ENCODE results near the gene ADH1B.

GRCh38 chr4:99293357-99293756, 27.8 kb downstream of the ADH1B start:
- TF ChIP-seq FOXA2 (IDR thresholded peaks at IDR 0.05) = no peak
- TF ChIP-seq, protein P1, sequence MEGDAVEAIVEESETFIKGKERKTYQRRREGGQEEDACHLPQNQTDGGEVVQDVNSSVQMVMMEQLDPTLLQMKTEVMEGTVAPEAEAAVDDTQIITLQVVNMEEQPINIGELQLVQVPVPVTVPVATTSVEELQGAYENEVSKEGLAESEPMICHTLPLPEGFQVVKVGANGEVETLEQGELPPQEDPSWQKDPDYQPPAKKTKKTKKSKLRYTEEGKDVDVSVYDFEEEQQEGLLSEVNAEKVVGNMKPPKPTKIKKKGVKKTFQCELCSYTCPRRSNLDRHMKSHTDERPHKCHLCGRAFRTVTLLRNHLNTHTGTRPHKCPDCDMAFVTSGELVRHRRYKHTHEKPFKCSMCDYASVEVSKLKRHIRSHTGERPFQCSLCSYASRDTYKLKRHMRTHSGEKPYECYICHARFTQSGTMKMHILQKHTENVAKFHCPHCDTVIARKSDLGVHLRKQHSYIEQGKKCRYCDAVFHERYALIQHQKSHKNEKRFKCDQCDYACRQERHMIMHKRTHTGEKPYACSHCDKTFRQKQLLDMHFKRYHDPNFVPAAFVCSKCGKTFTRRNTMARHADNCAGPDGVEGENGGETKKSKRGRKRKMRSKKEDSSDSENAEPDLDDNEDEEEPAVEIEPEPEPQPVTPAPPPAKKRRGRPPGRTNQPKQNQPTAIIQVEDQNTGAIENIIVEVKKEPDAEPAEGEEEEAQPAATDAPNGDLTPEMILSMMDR (IDR thresholded peaks at IDR 0.05; ENCODE audit: low read depth, low read length, missing input control) = no peak
- TF ChIP-seq, protein P2, sequence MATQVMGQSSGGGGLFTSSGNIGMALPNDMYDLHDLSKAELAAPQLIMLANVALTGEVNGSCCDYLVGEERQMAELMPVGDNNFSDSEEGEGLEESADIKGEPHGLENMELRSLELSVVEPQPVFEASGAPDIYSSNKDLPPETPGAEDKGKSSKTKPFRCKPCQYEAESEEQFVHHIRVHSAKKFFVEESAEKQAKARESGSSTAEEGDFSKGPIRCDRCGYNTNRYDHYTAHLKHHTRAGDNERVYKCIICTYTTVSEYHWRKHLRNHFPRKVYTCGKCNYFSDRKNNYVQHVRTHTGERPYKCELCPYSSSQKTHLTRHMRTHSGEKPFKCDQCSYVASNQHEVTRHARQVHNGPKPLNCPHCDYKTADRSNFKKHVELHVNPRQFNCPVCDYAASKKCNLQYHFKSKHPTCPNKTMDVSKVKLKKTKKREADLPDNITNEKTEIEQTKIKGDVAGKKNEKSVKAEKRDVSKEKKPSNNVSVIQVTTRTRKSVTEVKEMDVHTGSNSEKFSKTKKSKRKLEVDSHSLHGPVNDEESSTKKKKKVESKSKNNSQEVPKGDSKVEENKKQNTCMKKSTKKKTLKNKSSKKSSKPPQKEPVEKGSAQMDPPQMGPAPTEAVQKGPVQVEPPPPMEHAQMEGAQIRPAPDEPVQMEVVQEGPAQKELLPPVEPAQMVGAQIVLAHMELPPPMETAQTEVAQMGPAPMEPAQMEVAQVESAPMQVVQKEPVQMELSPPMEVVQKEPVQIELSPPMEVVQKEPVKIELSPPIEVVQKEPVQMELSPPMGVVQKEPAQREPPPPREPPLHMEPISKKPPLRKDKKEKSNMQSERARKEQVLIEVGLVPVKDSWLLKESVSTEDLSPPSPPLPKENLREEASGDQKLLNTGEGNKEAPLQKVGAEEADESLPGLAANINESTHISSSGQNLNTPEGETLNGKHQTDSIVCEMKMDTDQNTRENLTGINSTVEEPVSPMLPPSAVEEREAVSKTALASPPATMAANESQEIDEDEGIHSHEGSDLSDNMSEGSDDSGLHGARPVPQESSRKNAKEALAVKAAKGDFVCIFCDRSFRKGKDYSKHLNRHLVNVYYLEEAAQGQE (IDR thresholded peaks at IDR 0.05) = no peak
- TF ChIP-seq TAF1 (conservative IDR thresholded peaks at IDR 0.05) = no peak
- no peak for TF ChIP-seq GABPA (IDR thresholded peaks at IDR 0.05 in 1 of 2, conservative IDR thresholded peaks at IDR 0.05 in 1 of 2)
- TF ChIP-seq, protein P3, sequence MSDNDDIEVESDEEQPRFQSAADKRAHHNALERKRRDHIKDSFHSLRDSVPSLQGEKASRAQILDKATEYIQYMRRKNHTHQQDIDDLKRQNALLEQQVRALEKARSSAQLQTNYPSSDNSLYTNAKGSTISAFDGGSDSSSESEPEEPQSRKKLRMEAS (IDR thresholded peaks at IDR 0.05) = no peak
- TF ChIP-seq FOXA1 (IDR thresholded peaks at IDR 0.05) = no peak
- TF ChIP-seq, protein P4, sequence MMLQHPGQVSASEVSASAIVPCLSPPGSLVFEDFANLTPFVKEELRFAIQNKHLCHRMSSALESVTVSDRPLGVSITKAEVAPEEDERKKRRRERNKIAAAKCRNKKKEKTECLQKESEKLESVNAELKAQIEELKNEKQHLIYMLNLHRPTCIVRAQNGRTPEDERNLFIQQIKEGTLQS (IDR thresholded peaks at IDR 0.05) = no peak
- no peak for TF ChIP-seq RAD21 (IDR thresholded peaks at IDR 0.05)
- no peak for TF ChIP-seq YY1 (IDR thresholded peaks at IDR 0.05)
- TF ChIP-seq SP1 (IDR thresholded peaks at IDR 0.05) = no peak
- no peak for TF ChIP-seq JUND (IDR thresholded peaks at IDR 0.05)
- TF ChIP-seq, protein P5, sequence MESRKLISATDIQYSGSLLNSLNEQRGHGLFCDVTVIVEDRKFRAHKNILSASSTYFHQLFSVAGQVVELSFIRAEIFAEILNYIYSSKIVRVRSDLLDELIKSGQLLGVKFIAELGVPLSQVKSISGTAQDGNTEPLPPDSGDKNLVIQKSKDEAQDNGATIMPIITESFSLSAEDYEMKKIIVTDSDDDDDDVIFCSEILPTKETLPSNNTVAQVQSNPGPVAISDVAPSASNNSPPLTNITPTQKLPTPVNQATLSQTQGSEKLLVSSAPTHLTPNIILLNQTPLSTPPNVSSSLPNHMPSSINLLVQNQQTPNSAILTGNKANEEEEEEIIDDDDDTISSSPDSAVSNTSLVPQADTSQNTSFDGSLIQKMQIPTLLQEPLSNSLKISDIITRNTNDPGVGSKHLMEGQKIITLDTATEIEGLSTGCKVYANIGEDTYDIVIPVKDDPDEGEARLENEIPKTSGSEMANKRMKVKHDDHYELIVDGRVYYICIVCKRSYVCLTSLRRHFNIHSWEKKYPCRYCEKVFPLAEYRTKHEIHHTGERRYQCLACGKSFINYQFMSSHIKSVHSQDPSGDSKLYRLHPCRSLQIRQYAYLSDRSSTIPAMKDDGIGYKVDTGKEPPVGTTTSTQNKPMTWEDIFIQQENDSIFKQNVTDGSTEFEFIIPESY (IDR thresholded peaks at IDR 0.05) = no peak
- no peak for TF ChIP-seq HNF4A (conservative IDR thresholded peaks at IDR 0.05)
